ENCODE data around the gene ISM2.

DNA sequence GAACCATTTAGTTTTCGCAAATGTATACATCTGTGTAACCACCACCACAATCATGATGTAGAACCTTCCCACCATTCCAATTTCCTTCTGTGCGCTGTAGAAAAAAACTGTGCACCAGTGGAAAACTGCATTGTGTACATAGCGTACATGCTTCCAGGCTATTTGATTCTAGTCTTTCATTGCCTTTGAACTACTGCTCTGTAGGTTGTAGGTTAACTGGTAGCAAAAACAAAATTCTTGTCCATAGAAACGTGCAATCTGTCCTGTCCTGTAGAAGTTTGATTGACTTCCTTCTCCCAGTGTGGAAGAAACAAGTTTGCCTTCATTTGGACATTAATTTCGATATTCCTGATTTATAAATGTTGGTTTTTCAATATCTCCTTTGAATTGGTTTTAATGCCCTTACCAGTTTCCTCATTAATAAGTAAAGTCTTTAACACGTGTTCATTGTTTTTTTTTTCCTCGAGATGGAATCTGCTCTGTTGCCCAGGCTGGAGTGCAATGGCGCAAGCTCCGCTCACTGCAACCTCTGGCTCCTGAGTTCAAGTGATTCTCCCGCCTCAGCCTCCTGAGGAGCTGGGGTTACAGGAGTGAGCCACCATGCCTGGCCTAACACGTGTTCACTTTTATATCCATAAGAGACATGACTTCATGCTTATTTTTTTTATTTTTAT is 3.6 kb upstream of the ISM2 start:
- TF ChIP-seq, protein P1, sequence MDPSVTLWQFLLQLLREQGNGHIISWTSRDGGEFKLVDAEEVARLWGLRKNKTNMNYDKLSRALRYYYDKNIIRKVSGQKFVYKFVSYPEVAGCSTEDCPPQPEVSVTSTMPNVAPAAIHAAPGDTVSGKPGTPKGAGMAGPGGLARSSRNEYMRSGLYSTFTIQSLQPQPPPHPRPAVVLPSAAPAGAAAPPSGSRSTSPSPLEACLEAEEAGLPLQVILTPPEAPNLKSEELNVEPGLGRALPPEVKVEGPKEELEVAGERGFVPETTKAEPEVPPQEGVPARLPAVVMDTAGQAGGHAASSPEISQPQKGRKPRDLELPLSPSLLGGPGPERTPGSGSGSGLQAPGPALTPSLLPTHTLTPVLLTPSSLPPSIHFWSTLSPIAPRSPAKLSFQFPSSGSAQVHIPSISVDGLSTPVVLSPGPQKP (IDR thresholded peaks at IDR 0.05; ENCODE audit: low read depth, low read length) = no peak
- TF ChIP-seq ZC3H11A (IDR thresholded peaks at IDR 0.05) = no peak
- TF ChIP-seq, protein P2, sequence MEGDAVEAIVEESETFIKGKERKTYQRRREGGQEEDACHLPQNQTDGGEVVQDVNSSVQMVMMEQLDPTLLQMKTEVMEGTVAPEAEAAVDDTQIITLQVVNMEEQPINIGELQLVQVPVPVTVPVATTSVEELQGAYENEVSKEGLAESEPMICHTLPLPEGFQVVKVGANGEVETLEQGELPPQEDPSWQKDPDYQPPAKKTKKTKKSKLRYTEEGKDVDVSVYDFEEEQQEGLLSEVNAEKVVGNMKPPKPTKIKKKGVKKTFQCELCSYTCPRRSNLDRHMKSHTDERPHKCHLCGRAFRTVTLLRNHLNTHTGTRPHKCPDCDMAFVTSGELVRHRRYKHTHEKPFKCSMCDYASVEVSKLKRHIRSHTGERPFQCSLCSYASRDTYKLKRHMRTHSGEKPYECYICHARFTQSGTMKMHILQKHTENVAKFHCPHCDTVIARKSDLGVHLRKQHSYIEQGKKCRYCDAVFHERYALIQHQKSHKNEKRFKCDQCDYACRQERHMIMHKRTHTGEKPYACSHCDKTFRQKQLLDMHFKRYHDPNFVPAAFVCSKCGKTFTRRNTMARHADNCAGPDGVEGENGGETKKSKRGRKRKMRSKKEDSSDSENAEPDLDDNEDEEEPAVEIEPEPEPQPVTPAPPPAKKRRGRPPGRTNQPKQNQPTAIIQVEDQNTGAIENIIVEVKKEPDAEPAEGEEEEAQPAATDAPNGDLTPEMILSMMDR (IDR thresholded peaks at IDR 0.05) = no peak
- no peak for TF ChIP-seq MAFK (IDR thresholded peaks at IDR 0.05; ENCODE audit: partially characterized antibody)
- TF ChIP-seq, protein P3, sequence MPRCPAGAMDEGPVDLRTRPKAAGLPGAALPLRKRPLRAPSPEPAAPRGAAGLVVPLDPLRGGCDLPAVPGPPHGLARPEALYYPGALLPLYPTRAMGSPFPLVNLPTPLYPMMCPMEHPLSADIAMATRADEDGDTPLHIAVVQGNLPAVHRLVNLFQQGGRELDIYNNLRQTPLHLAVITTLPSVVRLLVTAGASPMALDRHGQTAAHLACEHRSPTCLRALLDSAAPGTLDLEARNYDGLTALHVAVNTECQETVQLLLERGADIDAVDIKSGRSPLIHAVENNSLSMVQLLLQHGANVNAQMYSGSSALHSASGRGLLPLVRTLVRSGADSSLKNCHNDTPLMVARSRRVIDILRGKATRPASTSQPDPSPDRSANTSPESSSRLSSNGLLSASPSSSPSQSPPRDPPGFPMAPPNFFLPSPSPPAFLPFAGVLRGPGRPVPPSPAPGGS (IDR thresholded peaks at IDR 0.05) = no peak
- no peak for TF ChIP-seq ESRRA (IDR thresholded peaks at IDR 0.05; ENCODE audit: borderline replicate concordance, low read length)
- no peak for TF ChIP-seq CEBPB (IDR thresholded peaks at IDR 0.05)
- no peak for TF ChIP-seq MAZ (IDR thresholded peaks at IDR 0.05; ENCODE audit: borderline replicate concordance, low read depth, low read length)
- no peak for TF ChIP-seq POLR2A (IDR thresholded peaks at IDR 0.05; ENCODE audit: low read length)
- TF ChIP-seq RAD21 (conservative IDR thresholded peaks at IDR 0.05 in 1 of 2, IDR thresholded peaks at IDR 0.05 in 1 of 2) = no peak
- TF ChIP-seq RFX5 (IDR thresholded peaks at IDR 0.05) = no peak
- TF ChIP-seq, protein P4, sequence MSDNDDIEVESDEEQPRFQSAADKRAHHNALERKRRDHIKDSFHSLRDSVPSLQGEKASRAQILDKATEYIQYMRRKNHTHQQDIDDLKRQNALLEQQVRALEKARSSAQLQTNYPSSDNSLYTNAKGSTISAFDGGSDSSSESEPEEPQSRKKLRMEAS (IDR thresholded peaks at IDR 0.05) = no peak
- no peak for TF ChIP-seq MYC (IDR thresholded peaks at IDR 0.05; ENCODE audit: borderline replicate concordance, low read length)
- no peak for TF ChIP-seq EP300 (IDR thresholded peaks at IDR 0.05)
